ENCODE data around the gene KDM4C.

KDM4C gene

DNA sequence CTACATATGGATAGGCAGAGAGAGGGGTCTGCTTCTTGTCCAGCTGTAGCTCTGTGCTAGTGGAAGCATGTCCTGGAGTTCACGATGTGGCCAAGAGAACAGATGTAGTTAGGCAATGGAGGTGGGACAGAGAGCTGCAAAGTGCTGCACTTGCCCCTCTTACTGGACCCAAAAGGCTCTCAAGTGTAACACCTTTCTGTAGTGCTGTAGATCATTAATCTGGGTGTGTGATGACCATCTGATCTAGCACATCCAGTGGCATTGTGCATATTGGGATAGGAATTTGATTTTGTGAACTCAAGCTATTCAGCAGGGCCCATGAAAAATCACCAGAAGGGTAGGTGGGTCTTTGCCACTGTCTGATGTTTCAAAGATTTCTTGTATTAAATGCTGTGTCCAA, 151.4 kb downstream of the KDM4C start:
- no peak for DNase-seq

DNA sequence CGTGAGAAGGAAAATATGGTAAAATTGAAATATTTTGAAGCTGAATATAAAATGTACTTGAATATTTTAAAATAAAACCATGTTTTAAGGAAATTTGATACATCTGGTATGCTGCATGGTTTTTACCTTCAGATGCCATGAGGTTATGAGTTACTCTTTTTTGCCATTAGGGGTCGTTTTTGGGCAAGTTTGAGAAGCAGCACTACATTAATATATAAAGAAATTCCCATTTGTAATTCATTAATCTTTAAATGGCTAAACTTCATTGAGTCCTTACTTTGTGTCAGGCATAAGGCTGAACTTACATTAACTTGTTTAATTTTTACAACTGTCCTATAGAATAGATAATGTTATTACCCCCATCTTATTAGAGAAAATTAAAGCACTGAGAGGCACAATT, 152.3 kb downstream of the KDM4C start:
- DNase-seq: no peak

DNA sequence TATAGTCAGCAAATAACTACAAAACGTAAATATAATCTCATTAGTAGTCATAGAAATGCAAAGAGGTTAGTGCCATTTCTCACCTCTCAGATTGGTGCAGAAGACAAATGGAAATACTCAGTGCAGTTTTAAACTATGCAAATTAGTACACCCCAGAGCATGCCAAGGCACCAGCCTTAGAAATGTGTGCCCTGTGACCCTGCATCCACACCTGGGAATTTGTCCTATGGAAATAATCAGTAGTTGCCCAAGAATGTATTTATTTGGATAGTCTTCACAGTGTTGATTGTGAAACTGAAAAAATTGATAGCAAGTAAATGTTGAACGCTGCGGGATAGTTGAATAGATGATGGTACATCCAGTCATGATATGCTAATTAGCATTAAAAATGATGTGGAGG, 152.7 kb downstream of the KDM4C start:
- no peak for DNase-seq

GRCh38 chr9:6911901-6912638, 154.3 kb downstream of the KDM4C start:
- DNase-seq: no peak

GRCh38 chr9:6915635-6916034, 157.9 kb downstream of the KDM4C start:
- no peak for DNase-seq

DNA sequence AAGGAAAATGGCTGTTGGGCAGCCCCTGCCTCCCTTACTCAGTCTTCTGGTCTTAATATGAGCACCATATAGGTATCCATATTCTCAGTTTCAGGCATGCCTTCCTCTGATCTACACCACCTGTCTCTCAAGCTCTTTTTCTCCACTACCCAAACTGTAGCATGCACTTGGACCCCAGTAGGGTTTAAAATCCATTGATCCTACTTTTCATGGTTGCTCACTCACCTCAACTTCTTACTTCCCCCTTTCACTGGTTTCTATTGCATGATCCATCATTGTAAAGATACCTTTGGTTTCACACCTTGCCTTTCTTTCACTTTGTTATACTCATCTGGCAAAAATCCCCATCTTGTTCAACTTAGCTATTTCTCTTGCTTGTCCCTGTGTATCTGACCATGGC, 159.4 kb downstream of the KDM4C start:
- no peak for DNase-seq

- DNase-seq: no peak
Observed at GRCh38 chr9:6920041-6920440, 162.3 kb downstream of the KDM4C start.

GRCh38 chr9:6921315-6921714, 163.5 kb downstream of the KDM4C start:
- DNase-seq: no peak

DNA sequence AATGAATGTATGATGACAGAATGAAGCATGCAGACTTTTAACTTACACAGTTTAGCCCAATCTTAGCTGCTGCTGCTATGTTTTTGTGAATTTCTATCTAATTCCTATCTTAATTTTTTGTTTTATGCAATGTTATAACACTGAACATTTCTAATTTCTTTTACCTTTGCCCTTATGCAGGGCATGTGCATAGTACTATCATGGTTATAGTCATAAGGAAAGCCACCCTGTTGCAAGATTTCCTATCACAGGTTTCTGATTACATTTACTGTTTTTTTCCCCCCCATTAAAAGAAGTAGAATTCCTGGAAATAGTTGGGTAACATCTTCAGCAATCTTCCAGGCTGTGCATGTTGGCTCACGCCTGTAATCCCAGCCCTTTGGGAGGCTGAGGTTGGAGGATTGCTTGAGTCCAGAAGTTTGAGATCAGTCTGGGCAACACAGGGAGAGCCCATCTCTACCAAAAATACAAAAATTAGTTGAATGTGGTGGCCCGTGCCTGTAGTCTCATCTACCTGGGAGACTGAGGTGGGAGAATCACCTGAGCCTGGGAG, 164.4 kb downstream of the KDM4C start:
- DNase-seq: no peak

- no peak for DNase-seq
Observed at GRCh38 chr9:6922680-6923079, 164.9 kb downstream of the KDM4C start.

DNA sequence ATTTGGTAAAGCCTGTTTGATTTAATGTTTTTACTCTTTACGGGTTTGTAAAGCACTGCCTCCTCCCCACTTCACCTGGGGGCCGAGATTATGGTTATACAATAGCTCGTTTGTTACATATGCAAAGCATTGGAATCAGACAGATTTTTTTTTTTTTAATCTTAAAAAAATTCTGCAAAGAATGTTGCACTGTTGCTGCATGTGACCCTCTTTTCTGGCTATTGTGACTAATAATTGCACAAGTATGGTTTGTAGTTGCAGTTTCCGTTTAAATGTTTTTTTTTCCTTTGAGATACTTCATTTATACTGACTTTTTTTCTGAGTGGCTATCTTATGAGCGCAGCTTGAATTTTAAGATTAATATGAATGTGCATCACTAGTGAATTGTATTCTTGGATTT, 165.3 kb downstream of the KDM4C start:
- DNase-seq: no peak

GRCh38 chr9:6924149-6924548, 166.4 kb downstream of the KDM4C start:
- no peak for DNase-seq

- no peak for DNase-seq
Observed at GRCh38 chr9:6924988-6925563, 167.3 kb downstream of the KDM4C start.

- DNase-seq: no peak
Observed at GRCh38 chr9:6925836-6926235, 168.1 kb downstream of the KDM4C start.

GRCh38 chr9:6926436-6926835, 168.7 kb downstream of the KDM4C start:
- no peak for DNase-seq

GRCh38 chr9:6927838-6928237, 170.1 kb downstream of the KDM4C start:
- DNase-seq: no peak

DNA sequence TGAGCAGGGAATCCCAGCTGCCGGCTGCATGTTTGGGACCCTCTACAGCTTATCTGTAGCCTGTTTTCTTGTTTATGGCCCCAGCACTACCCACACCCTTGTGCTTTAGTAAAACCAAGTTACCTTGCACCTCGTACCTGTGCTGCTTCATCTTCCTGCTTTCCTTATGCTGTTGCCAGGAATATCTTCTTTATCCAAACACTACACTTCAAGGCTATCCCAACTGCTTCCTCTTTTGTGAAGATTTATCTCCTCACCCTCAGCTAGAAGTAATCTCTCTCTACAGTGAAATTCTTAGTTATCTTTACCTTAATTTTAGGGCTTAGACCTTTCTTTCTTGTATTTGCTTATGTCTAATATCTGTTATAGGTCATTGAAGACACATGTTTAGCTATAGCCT, 171.1 kb downstream of the KDM4C start:
- DNase-seq: no peak

- no peak for DNase-seq
Observed at GRCh38 chr9:6929441-6930215, 171.9 kb downstream of the KDM4C start.

DNA sequence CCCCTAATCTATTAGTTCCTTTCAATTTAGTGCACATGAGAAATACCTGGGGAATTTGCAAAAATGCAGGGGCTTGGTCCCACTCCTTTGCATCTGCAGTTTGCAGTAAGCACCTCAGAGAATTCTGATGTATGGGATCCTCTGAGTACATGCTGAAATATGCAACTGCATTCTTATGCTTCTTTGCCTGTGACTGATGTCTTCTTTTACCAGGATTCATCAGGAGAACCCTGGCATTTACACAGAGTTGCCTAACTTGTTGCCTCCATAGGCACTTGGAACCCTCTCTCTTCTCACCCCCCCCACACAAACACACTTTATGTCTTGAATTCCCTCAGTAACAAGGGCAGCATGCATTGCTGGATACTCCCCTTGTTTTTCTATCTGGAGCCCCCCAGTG, 173.1 kb downstream of the KDM4C start:
- DNase-seq: no peak

- peak; percentile 8 for DNase-seq
Observed at GRCh38 chr9:6931913-6932312, 174.1 kb downstream of the KDM4C start.

GRCh38 chr9:6936103-6936502, 178.3 kb downstream of the KDM4C start:
- DNase-seq: no peak

DNA sequence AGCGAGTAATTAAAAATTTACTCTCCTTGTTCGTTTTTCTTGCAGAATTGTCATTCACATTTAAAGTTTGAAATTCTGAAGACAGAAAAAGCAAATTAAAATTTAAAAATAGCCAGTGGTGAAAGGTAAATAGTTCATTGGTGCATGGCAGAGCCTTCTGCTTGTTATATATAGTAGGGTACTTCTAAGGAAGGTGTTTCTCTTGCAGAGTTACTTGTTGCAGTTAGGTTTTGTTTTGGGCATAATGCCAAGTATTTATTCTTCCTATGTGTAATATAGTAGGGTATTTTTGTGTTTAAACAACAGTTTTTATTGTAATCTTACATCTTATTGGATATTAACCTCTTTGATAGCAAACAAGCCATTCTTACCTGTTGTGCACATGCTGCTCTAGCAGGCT, 179.4 kb downstream of the KDM4C start:
- no peak for DNase-seq

DNA sequence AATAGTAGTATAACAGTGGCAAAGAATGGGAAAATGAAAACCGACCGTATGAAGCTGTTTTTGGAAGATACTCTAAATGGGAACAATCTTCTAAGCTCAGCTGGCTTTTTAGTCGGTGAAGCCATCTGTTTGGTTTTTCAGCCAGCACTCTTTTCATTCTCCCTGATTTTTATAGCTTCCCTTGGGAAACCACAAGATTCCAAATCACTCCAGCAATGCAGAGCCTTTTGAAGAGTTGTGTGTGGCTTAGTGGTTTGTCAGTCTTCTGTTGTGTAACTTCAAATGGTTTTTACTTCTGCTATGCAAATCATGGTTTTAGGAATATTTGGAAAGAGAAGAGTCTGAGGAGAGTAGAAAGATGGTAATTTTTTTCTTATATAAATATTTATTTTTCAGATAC, 180.7 kb downstream of the KDM4C start:
- DNase-seq: no peak

GRCh38 chr9:6938873-6939272, 181.1 kb downstream of the KDM4C start:
- DNase-seq: no peak
